Measurements from ENCODE around the gene KIF1C. TPM values are rescaled to one million over a fixed set of nuclear protein-coding genes. Genes with fewer than 3 reads are reported as not detected.

Gene KIF1C
- total RNA-seq, 2 donors from 2014 or later, result 195 to 291 TPM

GRCh38 chr17:4966844-4967538 is 30.8 kb upstream of the KIF1C start:
- Histone ChIP-seq H3K4me1 (no peaks in the 10 kb centered on the region), H3K4me3 (peak overlapping the region; percentile 74), H3K9me3 (no peaks in the 10 kb centered on the region), H3K27ac (peak overlapping the region; percentile 95), H3K9ac (ENCODE audit: low read depth in 2 of 2, low read length in 2 of 2) (peak overlapping the region; percentile 88 to 90), H3K36me3 (no peaks in the 10 kb centered on the region), H3K27me3 (no peaks in the 10 kb centered on the region)
- DNase-seq, result peak; percentile 98
- intact Hi-C loops (cut with DNase I), result no loop called here
- TF ChIP-seq, protein P1, sequence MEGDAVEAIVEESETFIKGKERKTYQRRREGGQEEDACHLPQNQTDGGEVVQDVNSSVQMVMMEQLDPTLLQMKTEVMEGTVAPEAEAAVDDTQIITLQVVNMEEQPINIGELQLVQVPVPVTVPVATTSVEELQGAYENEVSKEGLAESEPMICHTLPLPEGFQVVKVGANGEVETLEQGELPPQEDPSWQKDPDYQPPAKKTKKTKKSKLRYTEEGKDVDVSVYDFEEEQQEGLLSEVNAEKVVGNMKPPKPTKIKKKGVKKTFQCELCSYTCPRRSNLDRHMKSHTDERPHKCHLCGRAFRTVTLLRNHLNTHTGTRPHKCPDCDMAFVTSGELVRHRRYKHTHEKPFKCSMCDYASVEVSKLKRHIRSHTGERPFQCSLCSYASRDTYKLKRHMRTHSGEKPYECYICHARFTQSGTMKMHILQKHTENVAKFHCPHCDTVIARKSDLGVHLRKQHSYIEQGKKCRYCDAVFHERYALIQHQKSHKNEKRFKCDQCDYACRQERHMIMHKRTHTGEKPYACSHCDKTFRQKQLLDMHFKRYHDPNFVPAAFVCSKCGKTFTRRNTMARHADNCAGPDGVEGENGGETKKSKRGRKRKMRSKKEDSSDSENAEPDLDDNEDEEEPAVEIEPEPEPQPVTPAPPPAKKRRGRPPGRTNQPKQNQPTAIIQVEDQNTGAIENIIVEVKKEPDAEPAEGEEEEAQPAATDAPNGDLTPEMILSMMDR (IDR thresholded peaks at IDR 0.05), result no peak

- peak within 1 kb of the TSS; percentile 74 for H3K4me3 ChIP-seq
- H3K4me1 ChIP-seq, result no peaks in the 10 kb centered on the region
- peak within 1 kb of the TSS; percentile 88 to 90 for H3K9ac ChIP-seq (ENCODE audit: low read depth in 2 of 2, low read length in 2 of 2)
- no peaks in the 10 kb centered on the region for H3K9me3 ChIP-seq
- DNase-seq, result peak; percentile 94
- TF ChIP-seq, protein P1 (IDR thresholded peaks at IDR 0.05), result no peak
- H3K27me3 ChIP-seq, result no peaks in the 10 kb centered on the region
- H3K27ac ChIP-seq, result peak within 1 kb of the TSS; percentile 95
- no peaks in the 10 kb centered on the region for H3K36me3 ChIP-seq
- intact Hi-C loops (cut with DNase I), result no loop called here
Measured at GRCh38 chr17:4967539-4968485, 29.9 kb upstream of the KIF1C start, which contains the start of gene SPAG7. Gene SPAG7, minus strand, starts transcription at chr17:4967817. Its CDS starts 13 bp downstream, at chr17:4967804.

DNA sequence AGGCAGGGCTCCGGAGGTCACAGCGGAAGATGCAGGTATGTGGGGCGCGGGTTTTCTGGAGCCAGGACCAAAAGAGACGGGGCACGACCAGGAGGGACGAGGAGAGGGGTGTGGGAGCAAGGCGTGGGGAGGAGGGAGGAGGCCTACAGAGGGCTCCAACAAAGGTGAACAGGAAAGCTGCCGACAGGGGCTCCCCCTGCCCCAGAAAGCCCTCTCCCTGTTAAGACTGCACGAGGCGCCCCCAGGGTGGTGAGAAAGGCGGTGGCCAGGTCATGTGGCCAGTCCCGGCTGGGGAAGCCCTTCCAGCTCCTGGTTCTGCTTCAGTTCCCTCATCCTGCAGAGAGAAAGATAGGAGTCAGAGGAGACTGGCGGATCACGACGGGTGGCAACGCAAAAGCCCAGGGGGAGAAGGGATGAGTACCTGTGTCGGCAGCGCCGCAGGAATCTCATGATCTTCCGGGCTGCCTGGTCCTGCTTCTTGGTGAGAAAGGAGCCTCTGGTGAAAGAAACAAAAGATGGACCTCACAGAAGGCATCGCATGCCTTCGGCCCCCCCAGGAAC is 29.2 kb upstream of the KIF1C start:
- TF ChIP-seq, protein P1 (IDR thresholded peaks at IDR 0.05), result no peak
- Histone ChIP-seq H3K27ac (peak overlapping the region; percentile 95), H3K36me3 (no peaks in the 10 kb centered on the region), H3K4me1 (no peaks in the 10 kb centered on the region), H3K9ac (ENCODE audit: low read depth in 2 of 2, low read length in 2 of 2) (peak overlapping the region; percentile 65 to 90), H3K9me3 (no peaks in the 10 kb centered on the region), H3K4me3 (peak overlapping the region; percentile 74), H3K27me3 (no peaks in the 10 kb centered on the region)
- no peak for DNase-seq
- intact Hi-C loops (cut with DNase I), result no loop called here

DNA sequence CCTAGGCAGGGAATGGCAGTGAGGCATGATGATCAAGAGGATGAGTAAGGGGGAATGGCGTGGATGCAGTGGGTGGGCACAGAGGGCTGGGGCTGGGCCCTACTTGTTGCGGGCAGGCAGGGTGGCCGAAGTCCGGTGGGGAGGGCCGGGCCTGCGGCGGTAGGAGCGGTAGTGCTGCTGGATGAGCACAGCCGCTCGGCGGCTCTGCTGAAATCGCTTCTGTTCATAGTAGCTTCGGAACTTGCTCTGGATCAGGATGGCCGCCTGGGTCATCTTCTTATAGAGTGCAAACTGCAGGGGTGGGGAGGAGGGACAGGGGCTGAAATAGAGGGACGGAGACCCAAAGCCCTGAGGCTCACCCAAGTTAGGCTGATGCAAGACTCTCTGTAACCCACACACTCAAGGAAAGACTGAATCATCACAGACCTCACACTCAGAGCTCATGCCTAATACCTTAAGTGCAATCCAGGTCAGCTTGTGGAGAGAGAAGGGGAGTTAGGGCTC is 28.7 kb upstream of the KIF1C start:
- TF ChIP-seq, protein P1 (IDR thresholded peaks at IDR 0.05), result no peak
- Histone ChIP-seq H3K27ac (peak overlapping the region; percentile 95), H3K4me3 (peak overlapping the region; percentile 74), H3K9me3 (no peaks in the 10 kb centered on the region), H3K9ac (ENCODE audit: low read depth in 2 of 2, low read length in 2 of 2) (peak overlapping the region; percentile 19 to 90), H3K4me1 (no peaks in the 10 kb centered on the region), H3K27me3 (no peaks in the 10 kb centered on the region), H3K36me3 (no peaks in the 10 kb centered on the region)
- no peak for DNase-seq
- intact Hi-C loops (cut with DNase I), result no loop called here

Measured in colonic mucosa (tissue), 4 donors.